ENCODE measurements around the gene SYT2.

DNA sequence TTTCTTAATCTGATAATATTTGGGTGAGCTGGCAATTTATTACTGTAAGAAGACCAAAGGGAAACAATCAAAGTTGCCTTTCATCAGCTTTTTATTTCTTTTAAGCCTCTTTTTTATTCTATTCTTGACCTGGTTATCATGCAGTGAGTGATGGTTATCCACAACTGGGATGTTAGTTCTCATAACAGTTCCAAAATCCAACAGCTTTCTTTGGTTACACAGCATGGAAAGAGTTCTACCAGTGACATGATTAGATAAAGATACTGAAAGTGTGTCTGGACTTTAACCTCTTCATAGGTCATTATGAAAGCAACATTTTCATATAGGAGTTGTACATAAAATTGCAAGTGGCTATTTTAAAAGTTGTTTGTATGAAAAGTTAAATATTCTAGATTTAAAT is 163.0 kb downstream of the SYT2 start:
- TF ChIP-seq, protein P1, sequence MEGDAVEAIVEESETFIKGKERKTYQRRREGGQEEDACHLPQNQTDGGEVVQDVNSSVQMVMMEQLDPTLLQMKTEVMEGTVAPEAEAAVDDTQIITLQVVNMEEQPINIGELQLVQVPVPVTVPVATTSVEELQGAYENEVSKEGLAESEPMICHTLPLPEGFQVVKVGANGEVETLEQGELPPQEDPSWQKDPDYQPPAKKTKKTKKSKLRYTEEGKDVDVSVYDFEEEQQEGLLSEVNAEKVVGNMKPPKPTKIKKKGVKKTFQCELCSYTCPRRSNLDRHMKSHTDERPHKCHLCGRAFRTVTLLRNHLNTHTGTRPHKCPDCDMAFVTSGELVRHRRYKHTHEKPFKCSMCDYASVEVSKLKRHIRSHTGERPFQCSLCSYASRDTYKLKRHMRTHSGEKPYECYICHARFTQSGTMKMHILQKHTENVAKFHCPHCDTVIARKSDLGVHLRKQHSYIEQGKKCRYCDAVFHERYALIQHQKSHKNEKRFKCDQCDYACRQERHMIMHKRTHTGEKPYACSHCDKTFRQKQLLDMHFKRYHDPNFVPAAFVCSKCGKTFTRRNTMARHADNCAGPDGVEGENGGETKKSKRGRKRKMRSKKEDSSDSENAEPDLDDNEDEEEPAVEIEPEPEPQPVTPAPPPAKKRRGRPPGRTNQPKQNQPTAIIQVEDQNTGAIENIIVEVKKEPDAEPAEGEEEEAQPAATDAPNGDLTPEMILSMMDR (IDR thresholded peaks at IDR 0.05), result no peak
- no peak for TF ChIP-seq EZH2phosphoT487 (IDR thresholded peaks at IDR 0.05)
- no peak for TF ChIP-seq EZH2 (IDR thresholded peaks at IDR 0.05)
